Spinal cord (tissue), 10 donors: ENCODE results near the gene PUS3. TPM values are rescaled to one million over a fixed set of nuclear protein-coding genes. Genes with fewer than 3 reads are reported as not detected.

Source experiments
- DNase-seq, 6 donors: peaks; one replicate each; pipeline versions ENCODE4 v3.0.0 to v3.0.0-alpha.2; 2013 to 2015; ENCODE audit warnings: low spot score in 6 of 6, low read depth in 4 of 6
- H3K27ac ChIP-seq: one replicate; pipeline ENCODE4 v1.5.1; 2013; ENCODE audit warnings: low read depth, low read length, control low read depth
- H3K27me3 ChIP-seq: one replicate; pipeline ENCODE4 v1.6.1; 2013; ENCODE audit warnings: low read length; ENCODE audit not compliant: control insufficient read depth, insufficient read depth
- H3K36me3 ChIP-seq: one replicate; pipeline ENCODE4 v1.6.1; 2013; ENCODE audit warnings: low read length; ENCODE audit not compliant: control insufficient read depth, insufficient read depth
- H3K4me1 ChIP-seq: one replicate; pipeline ENCODE4 v1.6.1; 2013; ENCODE audit warnings: low read length; ENCODE audit not compliant: control insufficient read depth, insufficient read depth
- H3K4me3 ChIP-seq: one replicate; pipeline ENCODE4 v1.5.1; 2013; ENCODE audit warnings: low read depth, low read length, control low read depth
- H3K9me3 ChIP-seq: one replicate; pipeline ENCODE4 v1.6.1; 2013; ENCODE audit warnings: low read length; ENCODE audit not compliant: control insufficient read depth, insufficient read depth
- WGBS: methylation state at CpG from one replicate; pipeline ENCODE4 v1.1.5; 2013; ENCODE audit warnings: missing lambda C conversion rate; ENCODE audit not compliant: insufficient coverage; 5-methylcytosine and 5-hydroxymethylcytosine counted together
- long read RNA-seq, 4 donors: transcript quantifications; one replicate each; lab custom pipeline, GENCODE V29; 2026
- polyA plus RNA-seq, 2 donors: library from polyadenylated mRNA; unstranded; fragments of 120-200 nt; gene quantifications; one replicate each; pipeline ENCODE4 v1.2.1, GENCODE V29; 2013; ENCODE audit not compliant: insufficient read length in 2 of 2
- total RNA-seq, 2 donors: library from RNA; depleted of rRNA in 1 of 2; stranded (reverse); fragments of 120-200 nt in 1 of 2; fragments of >200 nt in 1 of 2; gene quantifications; one replicate each; pipeline versions ENCODE4 v1.2.3 to v1.2.4, GENCODE V29; 2013 to 2014
- donor health status: healthy.

The PUS3 gene
- total RNA-seq (10 to 100 TPM; 10.8 to 12.6 TPM), polyA plus RNA-seq (10 to 100 TPM in 1 of 2 donors, 1 to 10 TPM in 1; 9.3 to 11.2 TPM)
- long read RNA-seq, donor 1, partial matches to known transcripts = 0 of 3 reads
- long read RNA-seq, donor 1, other reads (novel, unspliced or antisense) = 0 of 3 reads
- long read RNA-seq, donor 2, partial matches to known transcripts = 0 of 2 reads
- long read RNA-seq, donor 2, other reads (novel, unspliced or antisense) = 0 of 2 reads
- long read RNA-seq, donor 3, partial matches to known transcripts = 0 of 3 reads
- long read RNA-seq, donor 3, other reads (novel, unspliced or antisense) = 0 of 3 reads
- long read RNA-seq, donor 4, partial matches to known transcripts = 0 of 5 reads
- long read RNA-seq, donor 4, other reads (novel, unspliced or antisense) = 0 of 5 reads

DNA sequence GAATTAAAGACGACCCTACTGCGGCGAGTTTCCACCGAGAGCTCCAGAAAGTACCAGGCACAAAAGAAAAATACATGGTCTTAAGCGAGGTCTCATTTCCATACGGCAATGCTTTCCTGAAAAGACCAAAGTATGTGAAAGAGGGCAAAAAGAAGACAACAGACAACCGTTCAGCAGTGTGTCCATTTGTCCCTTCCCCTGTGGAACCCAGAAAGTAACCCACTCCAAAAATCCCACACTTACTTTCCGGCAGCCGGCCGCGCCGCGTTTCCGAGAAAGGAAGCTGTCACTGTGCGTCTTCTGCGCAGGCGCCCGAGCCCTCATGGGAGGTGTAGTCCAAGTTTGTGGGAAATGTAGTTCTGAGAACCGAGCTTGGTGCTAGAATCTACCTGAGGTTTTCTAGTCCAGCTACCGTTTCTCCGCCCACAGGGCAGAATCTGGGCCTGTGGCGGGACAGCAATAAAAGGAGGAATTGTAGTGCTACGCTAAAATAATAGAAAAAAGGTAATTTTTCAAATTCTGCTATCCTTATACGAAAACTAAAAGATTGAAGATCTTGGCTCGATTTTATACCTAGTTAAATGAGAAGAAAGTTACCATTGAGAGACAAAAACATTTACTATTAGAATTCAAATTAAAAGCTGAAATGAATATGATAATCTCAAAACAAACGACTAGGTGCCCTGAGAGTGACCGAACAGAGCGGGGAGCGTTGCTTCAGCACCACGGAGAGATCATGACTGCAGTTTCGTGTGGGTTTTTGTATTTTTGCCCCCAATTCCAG, at the start of gene PUS3:
Gene PUS3, minus strand, starts transcription at position 280 of the 784 bp plus-strand sequence. CDS start 6,922 bp downstream, outside the sequence.
- Histone ChIP-seq H3K9me3 (no peaks in the 10 kb centered on the region), H3K27me3 (no peaks in the 10 kb centered on the region), H3K27ac (peak within 1 kb of the TSS; percentile 86), H3K4me3 (peak within 1 kb of the TSS; percentile 76), H3K4me1 (peaks cover 16% of the 10 kb centered on the region), H3K36me3 (peaks cover 10% of the 10 kb centered on the region)
- WGBS = 0% methylated on average over 19 of the region's 31 CpGs
- peak; percentile 84 to 98 (median 89) for DNase-seq

GRCh38 chr11:125952559-125952958, 49.6 kb upstream of the PUS3 start:
- DNase-seq = no peak
- WGBS = no CpG with 5 or more reads among the region's 2 CpGs
- H3K36me3 ChIP-seq = peaks cover 39% of the 10 kb centered on the region
- no peaks in the 10 kb centered on the region for H3K9me3 ChIP-seq
- H3K27me3 ChIP-seq = no peaks in the 10 kb centered on the region
- H3K4me3 ChIP-seq = no peak overlapping the region
- peaks cover 25% of the 10 kb centered on the region for H3K4me1 ChIP-seq
- H3K27ac ChIP-seq = no peak overlapping the region

- 64% methylated on average over 10 of the region's 11 CpGs for WGBS
- no peak for DNase-seq
- Histone ChIP-seq H3K4me3 (no peak overlapping the region), H3K27ac (no peak overlapping the region), H3K4me1 (peaks cover 22% of the 10 kb centered on the region), H3K9me3 (no peaks in the 10 kb centered on the region), H3K36me3 (peaks cover 38% of the 10 kb centered on the region), H3K27me3 (no peaks in the 10 kb centered on the region)
Measured at GRCh38 chr11:125951731-125952130, 48.7 kb upstream of the PUS3 start.

GRCh38 chr11:125950696-125951651, 48.0 kb upstream of the PUS3 start:
- Histone ChIP-seq H3K4me1 (peaks cover 19% of the 10 kb centered on the region), H3K27ac (no peak overlapping the region), H3K36me3 (peaks cover 32% of the 10 kb centered on the region), H3K4me3 (no peak overlapping the region), H3K27me3 (no peaks in the 10 kb centered on the region), H3K9me3 (no peaks in the 10 kb centered on the region)
- peak in 1 of 6 donors; percentile 67 for DNase-seq
- WGBS = 83% methylated on average over 12 of the region's 15 CpGs

DNA sequence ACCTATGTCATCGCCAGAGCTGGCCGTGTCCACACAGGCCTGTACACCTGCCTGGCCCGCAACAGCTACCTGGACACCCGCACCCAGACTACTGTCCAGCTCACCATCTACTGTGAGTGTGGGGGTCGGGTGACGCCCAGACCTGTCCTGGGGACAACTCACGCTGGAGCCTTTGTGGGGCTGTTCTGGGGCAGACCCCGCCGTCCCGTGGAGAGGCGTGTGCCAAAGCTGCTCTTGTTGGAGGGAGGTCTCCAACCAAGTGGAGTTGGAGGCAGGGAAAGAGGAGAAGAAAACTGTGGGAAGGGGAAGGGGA, 47.1 kb upstream of the PUS3 start:
- peaks cover 19% of the 10 kb centered on the region for H3K4me1 ChIP-seq
- H3K4me3 ChIP-seq = no peak overlapping the region
- H3K27ac ChIP-seq = no peak overlapping the region
- DNase-seq = no peak
- H3K27me3 ChIP-seq = no peaks in the 10 kb centered on the region
- no peaks in the 10 kb centered on the region for H3K9me3 ChIP-seq
- 91% methylated on average over 10 of the region's 11 CpGs for WGBS
- H3K36me3 ChIP-seq = peaks cover 31% of the 10 kb centered on the region

DNA sequence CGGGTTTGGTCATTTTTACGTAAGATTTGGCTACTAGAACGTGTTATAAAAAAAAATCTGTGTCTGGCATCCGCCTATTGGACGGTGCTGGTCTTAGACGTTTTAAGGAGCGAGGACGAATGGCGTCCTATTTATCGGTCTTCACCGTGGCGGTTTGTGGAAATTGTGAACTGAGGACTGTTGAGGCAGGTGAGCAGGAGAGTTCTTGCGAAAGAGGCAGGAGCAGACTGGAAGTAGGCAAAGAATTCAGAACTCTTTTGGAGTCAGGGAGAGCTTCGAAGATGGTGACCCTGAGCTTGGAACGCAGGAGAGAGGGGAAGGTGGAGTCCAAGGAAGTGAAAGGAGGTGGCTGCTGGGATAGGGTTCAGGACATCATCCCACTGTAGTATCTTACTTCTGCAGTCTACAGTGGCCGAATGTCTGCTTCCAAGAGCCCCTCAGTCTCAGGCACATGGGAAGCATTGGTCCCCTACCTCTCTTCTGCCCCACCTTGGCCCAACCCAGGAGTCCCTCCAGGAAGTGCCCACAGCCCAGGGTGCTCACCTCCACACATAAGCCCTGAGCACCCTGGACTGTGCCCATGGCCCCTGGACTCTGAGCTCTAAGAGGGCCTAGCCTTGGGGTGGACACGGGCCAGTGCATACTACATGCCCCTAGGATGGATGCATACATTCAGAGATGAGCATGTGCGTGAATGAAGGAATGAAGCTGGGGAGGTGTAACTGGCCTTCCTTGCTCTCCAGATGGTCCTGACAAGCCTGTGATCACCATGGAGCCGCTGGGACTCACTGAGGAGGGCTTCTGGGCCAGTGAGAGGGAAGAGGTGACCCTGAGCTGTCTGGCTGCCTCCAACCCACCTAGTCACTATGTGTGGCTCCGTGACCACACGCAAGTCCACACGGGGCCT, 46.5 kb upstream of the PUS3 start:
- no peak for DNase-seq
- no peak overlapping the region for H3K4me3 ChIP-seq
- H3K4me1 ChIP-seq = peaks cover 19% of the 10 kb centered on the region
- no peaks in the 10 kb centered on the region for H3K9me3 ChIP-seq
- peaks cover 27% of the 10 kb centered on the region for H3K36me3 ChIP-seq
- H3K27ac ChIP-seq = no peak overlapping the region
- H3K27me3 ChIP-seq = no peaks in the 10 kb centered on the region
- WGBS = 93% methylated on average over 18 of the region's 22 CpGs

- no peak overlapping the region for H3K27ac ChIP-seq
- no peaks in the 10 kb centered on the region for H3K9me3 ChIP-seq
- peaks cover 22% of the 10 kb centered on the region for H3K36me3 ChIP-seq
- H3K27me3 ChIP-seq = no peaks in the 10 kb centered on the region
- H3K4me3 ChIP-seq = no peak overlapping the region
- DNase-seq = no peak
- H3K4me1 ChIP-seq = peaks cover 17% of the 10 kb centered on the region
- WGBS = 81% methylated on average over 19 of the region's 23 CpGs
Measured at GRCh38 chr11:125948278-125949051, 45.5 kb upstream of the PUS3 start.
